Measurements from ENCODE around the gene SBF2. TPM values are rescaled to one million over a fixed set of nuclear protein-coding genes. Genes with fewer than 3 reads are reported as not detected.

Gene SBF2
- polyA plus RNA-seq (ENCODE audit: insufficient read length in 3 of 3), result 10 to 100 TPM; 50.0 to 53.0 (median 51.4) TPM

GRCh38 chr11:10293423-10294289 lies at the start of gene SBF2:
Gene SBF2, minus strand, starts transcription at chr11:10294219. Its CDS starts 150 bp downstream, at chr11:10294069.
- DNase-seq (ENCODE audit: low read depth in 3 of 3, low spot score in 2 of 3), result peak in 1 of 3 donors; percentile 58

- DNase-seq (ENCODE audit: low read depth in 3 of 3, low spot score in 2 of 3), result no peak
These were observed 44.3 kb upstream of the SBF2 start for GRCh38 chr11:10338287-10338686.

GRCh38 chr11:10333490-10333889 lies 39.5 kb upstream of the SBF2 start:
- no peak for DNase-seq (ENCODE audit: low read depth in 3 of 3, low spot score in 2 of 3)

GRCh38 chr11:10331548-10332289 lies 37.7 kb upstream of the SBF2 start:
- DNase-seq (ENCODE audit: low read depth in 3 of 3, low spot score in 2 of 3), result no peak

- no peak for DNase-seq (ENCODE audit: low read depth in 3 of 3, low spot score in 2 of 3)
These were observed 35.9 kb upstream of the SBF2 start for GRCh38 chr11:10329935-10330334.

- no peak for DNase-seq (ENCODE audit: low read depth in 3 of 3, low spot score in 2 of 3)
These were observed 35.3 kb upstream of the SBF2 start for GRCh38 chr11:10329356-10329755.

GRCh38 chr11:10328314-10329098 lies 34.5 kb upstream of the SBF2 start:
- no peak for DNase-seq (ENCODE audit: low read depth in 3 of 3, low spot score in 2 of 3)

- no peak for DNase-seq (ENCODE audit: low read depth in 3 of 3, low spot score in 2 of 3)
These were observed 33.2 kb upstream of the SBF2 start for GRCh38 chr11:10327254-10327653.

GRCh38 chr11:10326012-10326964 lies 32.3 kb upstream of the SBF2 start:
- no peak for DNase-seq (ENCODE audit: low read depth in 3 of 3, low spot score in 2 of 3)

GRCh38 chr11:10325277-10326011 lies 31.4 kb upstream of the SBF2 start:
- DNase-seq (ENCODE audit: low read depth in 3 of 3, low spot score in 2 of 3), result no peak

- no peak for DNase-seq (ENCODE audit: low read depth in 3 of 3, low spot score in 2 of 3)
These were observed 30.5 kb upstream of the SBF2 start for GRCh38 chr11:10324474-10324873.

- no peak for DNase-seq (ENCODE audit: low read depth in 3 of 3, low spot score in 2 of 3)
These were observed 29.8 kb upstream of the SBF2 start for GRCh38 chr11:10323793-10324170.

GRCh38 chr11:10322830-10323792 lies 29.1 kb upstream of the SBF2 start:
- DNase-seq (ENCODE audit: low read depth in 3 of 3, low spot score in 2 of 3), result peak in 1 of 3 donors; percentile 43

GRCh38 chr11:10322401-10322800 lies 28.4 kb upstream of the SBF2 start:
- DNase-seq (ENCODE audit: low read depth in 3 of 3, low spot score in 2 of 3), result no peak

- no peak for DNase-seq (ENCODE audit: low read depth in 3 of 3, low spot score in 2 of 3)
These were observed 26.9 kb upstream of the SBF2 start for GRCh38 chr11:10320736-10321465.

GRCh38 chr11:10319702-10320558 lies 25.9 kb upstream of the SBF2 start:
- DNase-seq (ENCODE audit: low read depth in 3 of 3, low spot score in 2 of 3), result no peak

GRCh38 chr11:10318527-10318802 lies 24.4 kb upstream of the SBF2 start:
- no peak for DNase-seq (ENCODE audit: low read depth in 3 of 3, low spot score in 2 of 3)

Data from right renal cortex interstitium (tissue), 3 donors.